Breast epithelium (tissue), 3 donors: Measurements from ENCODE around the gene EDNRB.
"Not testable (repeated sequence)": the region's sequence is repeated elsewhere in the genome, so short reads cannot be mapped to it uniquely, and the experiment has no call there.

Source experiments
- POLR2AphosphoS5 ChIP-seq, 3 donors: sonication (generic); formaldehyde crosslinking; IDR thresholded peaks; one replicate each; pipeline ENCODE4 v1.6.1; 2017; ENCODE audit warnings: antibody characterized with exemption in 3 of 3
- TF ChIP-seq, protein P1 (sequence below), 3 donors: fragments of 450-650 bp; IDR thresholded peaks; one replicate each; pipeline ENCODE4 v1.5.1; 2016 to 2017; ENCODE audit warnings: antibody characterized with exemption in 3 of 3, mild to moderate bottlenecking in 3 of 3, moderate library complexity in 3 of 3

DNA sequence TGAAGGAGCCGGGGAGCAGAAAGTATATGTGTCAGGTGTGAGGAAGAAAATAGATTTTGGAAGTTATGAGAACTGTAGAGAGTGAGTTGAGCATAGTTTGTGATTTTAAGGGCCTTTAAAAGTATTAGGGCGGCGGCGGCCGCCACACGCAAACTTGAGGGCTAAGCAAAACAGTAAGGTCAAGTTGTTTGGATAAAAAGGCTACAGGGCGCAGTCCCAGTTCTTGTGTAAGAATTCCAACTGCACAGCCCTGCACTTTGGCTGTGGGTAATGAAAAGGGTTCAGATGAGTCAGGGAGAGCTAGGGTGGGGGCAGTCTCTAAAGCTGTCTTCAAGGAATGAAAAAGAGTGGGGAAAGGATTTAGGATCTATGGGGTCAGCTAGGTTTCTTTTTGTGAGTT, 16.4 kb upstream of the EDNRB start:
- TF ChIP-seq, protein P1, sequence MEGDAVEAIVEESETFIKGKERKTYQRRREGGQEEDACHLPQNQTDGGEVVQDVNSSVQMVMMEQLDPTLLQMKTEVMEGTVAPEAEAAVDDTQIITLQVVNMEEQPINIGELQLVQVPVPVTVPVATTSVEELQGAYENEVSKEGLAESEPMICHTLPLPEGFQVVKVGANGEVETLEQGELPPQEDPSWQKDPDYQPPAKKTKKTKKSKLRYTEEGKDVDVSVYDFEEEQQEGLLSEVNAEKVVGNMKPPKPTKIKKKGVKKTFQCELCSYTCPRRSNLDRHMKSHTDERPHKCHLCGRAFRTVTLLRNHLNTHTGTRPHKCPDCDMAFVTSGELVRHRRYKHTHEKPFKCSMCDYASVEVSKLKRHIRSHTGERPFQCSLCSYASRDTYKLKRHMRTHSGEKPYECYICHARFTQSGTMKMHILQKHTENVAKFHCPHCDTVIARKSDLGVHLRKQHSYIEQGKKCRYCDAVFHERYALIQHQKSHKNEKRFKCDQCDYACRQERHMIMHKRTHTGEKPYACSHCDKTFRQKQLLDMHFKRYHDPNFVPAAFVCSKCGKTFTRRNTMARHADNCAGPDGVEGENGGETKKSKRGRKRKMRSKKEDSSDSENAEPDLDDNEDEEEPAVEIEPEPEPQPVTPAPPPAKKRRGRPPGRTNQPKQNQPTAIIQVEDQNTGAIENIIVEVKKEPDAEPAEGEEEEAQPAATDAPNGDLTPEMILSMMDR (IDR thresholded peaks at IDR 0.05): not testable (repeated sequence)
- not testable (repeated sequence) for TF ChIP-seq POLR2AphosphoS5 (IDR thresholded peaks at IDR 0.05)
